GM18499 (cell line): ENCODE measurements around the gene MIOX.

Source experiments
- ATAC-seq: cut with Tn5 transposase; IDR thresholded peaks from one replicate; pipeline ENCODE4 v1.9.1; 2021; ENCODE audit warnings: moderate number of reproducible peaks; ENCODE audit not compliant: insufficient read depth, unreplicated experiment

Gene MIOX

GRCh38 chr22:50486561-50487289 is at the start of gene MIOX:
MIOX (plus strand) TSS chr22:50486859; CDS start chr22:50486898, 39 bp downstream.
- ATAC-seq, result no peak

GRCh38 chr22:50437511-50438304 is 49.0 kb upstream of the MIOX start:
- no peak for ATAC-seq

- no peak for ATAC-seq
Measured at GRCh38 chr22:50438305-50439275, 48.1 kb upstream of the MIOX start.

DNA sequence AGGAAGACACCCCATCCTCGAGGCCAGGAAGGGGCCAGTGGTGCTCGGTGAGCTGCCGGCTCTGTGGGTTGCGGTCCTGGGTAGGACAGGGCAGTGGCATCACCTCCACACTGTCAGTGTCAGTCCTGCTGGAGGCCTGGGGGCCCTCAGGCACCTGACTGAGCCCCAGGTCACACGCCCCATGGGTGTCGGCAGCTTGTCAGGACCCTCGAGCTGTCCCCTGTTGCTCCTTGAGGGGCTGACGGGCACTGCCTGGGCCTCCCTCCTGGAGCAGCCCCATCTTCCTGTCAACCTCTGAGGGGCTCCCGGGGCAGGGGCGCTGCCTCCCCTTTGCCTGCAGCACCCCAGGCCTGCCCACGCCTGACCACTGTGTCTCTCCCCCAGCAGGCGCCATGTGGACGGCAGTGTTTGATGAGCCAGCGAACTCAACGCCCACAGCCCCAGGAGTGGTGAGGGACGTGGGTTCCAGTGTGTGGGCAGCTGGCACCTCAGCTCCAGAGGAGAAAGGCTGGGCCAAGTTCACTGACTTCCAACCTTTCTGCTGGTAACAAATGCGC is 47.3 kb upstream of the MIOX start:
- no peak for ATAC-seq

DNA sequence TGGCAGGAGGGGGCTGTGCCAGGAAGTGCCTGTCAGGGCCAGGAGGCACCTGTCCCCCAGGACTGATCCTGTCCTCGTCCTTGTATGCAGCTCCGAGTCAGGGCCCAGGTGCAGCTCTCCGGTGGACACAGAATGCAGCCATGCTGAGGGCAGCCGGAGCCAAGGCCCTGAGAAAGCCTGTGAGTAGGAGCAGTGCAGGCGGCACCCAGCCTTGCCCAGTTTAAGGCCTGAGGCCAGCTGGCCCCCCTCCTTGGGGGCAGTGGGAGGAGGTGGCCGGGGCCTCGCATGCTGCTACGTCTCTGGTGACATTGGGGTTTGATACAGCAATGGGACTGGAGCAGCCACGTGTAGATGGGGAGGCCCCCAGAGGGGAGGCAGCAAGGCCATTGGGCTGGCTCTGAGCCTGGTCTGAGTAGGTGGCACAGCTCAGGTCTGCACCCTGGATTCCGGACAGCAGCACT is 46.8 kb upstream of the MIOX start:
- no peak for ATAC-seq

- no peak for ATAC-seq
Measured at GRCh38 chr22:50440544-50441249, 46.0 kb upstream of the MIOX start.

- no peak for ATAC-seq
Measured at GRCh38 chr22:50441428-50441993, 45.1 kb upstream of the MIOX start.

DNA sequence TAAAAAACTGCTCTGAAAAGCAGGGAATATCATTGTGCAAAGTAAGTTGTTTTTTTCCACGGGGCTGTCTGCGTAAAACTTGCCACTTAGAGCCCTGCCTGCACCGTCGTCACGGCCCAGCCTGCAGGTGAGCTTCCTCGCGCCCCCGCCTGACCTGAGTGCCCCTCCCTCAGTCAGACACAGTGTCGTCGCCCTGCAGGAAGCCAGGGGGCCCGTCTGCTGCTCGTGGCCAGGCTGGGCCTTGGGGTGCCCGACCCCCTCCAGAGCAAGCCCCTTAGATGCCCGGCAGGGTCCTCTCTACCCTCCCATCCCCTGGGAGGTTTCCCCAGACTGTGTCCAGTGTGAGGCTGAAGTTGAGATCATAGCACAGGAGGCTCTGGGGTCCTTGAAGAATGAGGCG is 43.5 kb upstream of the MIOX start:
- no peak for ATAC-seq

DNA sequence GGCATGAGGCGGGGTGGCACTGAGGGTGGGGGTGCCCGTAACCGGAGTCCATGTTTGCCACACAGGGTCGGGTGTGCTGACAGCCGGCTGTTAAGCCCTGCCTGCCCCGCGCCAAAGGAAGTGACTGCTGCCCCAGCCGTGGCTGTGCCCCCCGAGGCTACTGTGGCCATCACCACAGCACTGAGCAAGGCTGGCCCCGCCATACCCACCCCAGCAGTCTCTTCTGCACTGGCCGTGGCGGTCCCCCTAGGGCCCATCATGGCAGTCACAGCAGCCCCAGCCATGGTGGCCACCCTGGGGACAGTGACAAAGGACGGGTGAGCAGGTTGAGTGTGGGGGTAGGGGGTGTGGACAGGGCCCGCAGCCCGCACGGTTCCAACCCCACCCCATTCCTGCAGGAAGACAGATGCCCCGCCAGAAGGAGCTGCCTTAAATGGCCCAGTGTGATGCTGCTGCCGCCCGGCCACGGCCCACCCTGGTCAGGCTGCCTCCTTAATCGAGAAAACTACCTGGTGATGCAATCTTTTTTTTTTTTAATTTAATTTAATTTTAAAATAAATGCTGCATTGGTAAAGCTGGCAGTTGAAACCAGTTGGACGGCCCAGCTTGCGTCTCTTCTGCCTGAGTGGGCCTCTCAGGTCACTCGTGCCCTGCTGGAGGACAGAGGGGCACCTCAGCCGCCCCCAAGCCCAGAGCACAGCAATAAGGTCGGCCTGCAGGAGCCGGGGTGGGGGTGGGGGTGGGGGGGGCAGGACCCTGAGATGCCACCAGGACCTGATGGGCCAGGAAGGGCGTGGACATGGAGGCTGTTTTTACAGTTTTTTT is 42.6 kb upstream of the MIOX start:
- ATAC-seq, result no peak

- ATAC-seq, result no peak
Measured at GRCh38 chr22:50444663-50445062, 42.0 kb upstream of the MIOX start.

DNA sequence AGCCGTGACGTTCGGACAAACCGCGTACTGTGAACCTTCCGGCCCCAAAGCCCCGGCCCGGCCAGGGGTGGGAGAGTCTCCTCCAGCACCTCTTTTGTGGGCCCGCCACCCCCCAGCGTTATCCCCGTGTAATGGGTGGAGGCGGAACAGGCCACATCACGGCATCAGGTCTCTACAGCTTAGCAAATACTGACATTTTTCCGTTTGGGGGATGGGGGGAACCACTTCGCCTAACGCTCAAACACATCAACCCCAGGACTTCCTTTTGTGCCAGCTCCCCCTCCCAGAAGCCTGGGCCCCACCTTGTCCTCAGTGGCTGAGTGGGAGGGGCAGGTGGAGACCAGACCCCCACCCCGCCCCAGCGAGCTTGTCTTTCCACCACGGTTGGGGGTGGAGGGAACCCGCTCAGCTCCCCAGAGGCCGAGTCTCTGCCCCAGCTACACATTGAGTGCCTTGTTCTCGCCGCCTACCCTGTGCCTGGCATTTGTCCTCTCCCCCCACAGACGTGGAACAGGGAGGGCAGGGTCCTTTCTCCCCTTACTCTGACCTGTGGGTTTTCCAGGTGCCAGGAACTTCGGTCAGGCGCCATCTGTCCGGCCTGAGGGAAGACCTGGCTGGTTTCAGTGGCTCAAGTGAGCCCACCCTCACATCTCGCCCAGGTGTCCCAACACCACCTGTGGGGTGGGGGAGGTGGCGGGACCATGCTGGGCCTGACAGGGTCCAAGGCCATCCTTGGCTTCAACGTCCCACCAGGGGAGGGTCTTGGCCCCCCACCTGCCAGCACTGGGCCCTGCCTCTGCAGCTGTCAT is 41.4 kb upstream of the MIOX start:
- no peak for ATAC-seq

DNA sequence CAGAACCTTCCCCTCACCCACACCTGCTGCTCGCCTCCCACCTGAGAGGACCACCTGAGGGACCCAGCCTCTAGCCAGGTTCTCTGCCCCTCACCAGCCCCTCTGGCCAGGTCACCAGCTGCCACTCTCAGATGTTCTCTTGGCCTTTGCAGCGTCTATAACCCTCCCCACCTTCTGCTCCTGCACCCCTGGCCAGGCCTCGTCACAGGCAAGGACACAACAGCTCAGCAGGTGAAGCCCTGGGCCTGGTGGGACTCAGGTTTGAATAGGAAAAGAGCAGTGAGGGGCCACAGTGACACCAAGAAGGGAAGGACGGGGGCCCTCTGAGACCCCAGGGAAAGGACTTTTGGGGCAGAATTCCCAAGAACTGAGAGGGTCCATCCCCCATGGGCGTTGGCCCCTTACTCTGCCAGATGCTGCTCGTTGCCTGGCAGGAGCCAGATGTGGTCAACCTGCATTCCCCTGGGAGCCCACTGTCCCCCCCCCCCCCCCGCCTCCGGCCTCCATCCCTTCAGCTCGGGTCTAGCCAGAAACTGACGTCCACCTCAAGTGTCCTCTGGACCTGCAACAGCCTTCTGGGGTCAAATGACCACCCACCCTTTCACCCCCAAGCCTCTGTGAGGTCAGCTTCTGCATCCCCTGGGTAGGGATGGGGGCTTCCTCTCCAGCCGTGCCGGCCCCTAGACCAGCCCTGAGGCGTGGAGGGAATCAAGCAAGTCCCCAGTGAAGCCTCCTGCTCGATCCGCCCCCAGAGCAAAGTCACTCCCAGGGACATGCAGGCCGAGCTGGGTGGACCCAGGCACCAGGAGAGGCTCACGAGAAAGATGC is 40.6 kb upstream of the MIOX start:
- ATAC-seq, result no peak

GRCh38 chr22:50446708-50447575 is 39.7 kb upstream of the MIOX start:
- ATAC-seq, result no peak

- ATAC-seq, result no peak
Measured at GRCh38 chr22:50447576-50448551, 38.8 kb upstream of the MIOX start.

DNA sequence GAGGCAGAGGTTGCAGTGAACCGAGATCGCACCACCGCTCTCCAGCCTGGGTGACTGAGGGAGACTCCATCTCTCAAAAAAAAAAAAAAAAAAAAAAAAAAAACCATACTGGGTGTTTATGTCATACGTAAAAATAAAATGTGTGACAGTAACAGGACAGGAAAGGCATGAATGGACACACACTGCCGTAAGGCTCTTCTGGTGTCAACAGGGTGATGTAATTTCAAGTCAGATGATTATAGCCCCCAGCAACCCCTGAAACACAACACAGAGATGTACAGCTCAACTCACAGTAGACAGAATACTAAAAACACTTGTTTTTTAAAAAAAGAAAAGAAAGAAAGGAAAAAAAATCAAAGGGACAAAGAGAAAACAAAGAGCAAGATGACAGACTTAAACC is 34.0 kb upstream of the MIOX start:
- no peak for ATAC-seq
